Activated naive CD4-positive, alpha-beta T cell treated with Interleukin-2 at 50 U/mL for 16 hours (primary cell): ENCODE data around the gene CIART.
"Not testable (repeated sequence)": the region's sequence is repeated elsewhere in the genome, so short reads cannot be mapped to it uniquely, and the experiment has no call there.

Experiments used
- DNase-seq: peaks from one replicate; pipeline ENCODE4 v3.0.0-alpha.2; 2020

Gene CIART, protein sequence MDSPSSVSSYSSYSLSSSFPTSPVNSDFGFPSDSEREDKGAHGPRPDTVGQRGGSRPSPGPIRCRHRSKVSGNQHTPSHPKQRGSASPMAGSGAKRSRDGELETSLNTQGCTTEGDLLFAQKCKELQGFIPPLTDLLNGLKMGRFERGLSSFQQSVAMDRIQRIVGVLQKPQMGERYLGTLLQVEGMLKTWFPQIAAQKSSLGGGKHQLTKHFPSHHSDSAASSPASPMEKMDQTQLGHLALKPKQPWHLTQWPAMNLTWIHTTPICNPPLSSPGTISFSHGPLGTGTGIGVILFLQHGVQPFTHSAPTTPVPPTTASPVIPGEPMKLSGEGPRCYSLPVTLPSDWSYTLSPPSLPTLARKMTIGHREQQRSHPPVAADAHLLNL

DNA sequence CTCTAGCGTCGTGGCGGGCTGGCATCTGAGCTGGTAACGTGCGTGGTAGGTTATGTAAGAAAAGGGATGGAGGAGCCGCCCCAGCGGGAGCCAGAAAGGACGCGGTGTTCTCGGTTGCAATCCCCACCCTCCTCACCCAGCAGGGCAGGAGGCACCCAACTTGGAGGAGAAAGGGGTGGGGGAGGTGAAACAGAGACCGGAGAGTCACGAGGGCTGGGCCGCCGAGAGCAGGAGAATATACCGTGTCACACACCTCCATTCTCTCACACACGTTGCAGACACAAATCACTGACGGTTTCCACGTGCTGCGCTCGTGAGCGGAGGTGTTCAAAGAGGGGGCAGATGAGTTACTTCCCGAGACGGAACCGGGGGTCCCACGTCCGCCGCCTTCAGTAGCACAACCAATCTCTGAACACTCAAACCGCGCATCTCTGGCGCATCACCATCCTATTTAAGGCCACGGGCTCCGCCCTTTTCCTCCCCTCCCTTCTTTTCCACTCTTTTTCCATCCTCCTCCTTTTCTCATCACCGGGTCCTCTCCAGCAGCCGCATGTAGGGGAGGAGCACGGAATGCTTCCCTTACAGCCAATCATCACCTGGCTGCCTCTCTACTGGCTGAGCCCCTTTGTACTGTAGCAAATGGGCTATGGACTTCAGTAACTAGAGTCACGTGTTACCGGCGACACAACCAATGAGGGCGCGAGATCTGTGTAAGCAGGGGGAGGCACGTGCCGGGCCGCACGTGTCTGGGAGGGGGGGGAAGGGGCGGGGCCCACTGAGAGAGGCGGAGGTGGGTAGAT is at the start of gene CIART:
TSS of gene CIART (plus strand) at position 797 of the 800 bp plus-strand sequence. CDS start 714 bp downstream, outside the sequence.
- peak; percentile 78 for DNase-seq

DNA sequence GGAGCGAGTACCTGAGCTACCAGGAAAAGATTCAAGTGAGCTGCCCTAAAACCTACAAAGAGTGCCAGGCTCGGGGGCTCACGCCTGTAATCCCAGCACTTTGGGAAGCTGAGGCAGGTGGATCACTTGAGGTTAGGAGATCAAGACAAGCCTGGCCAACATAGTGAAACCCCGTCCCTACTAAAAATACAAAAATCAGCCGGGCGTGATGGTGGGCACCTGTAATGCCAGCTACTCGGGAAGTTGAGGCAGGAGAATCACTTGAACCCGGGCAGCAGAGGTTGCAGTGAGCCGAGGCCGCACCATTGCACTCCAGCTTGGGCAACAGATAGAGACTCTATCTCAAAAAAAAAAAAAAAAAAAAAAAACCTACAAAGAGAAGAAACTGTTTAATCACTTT is 49.4 kb upstream of the CIART start:
- DNase-seq: not testable (repeated sequence)

DNA sequence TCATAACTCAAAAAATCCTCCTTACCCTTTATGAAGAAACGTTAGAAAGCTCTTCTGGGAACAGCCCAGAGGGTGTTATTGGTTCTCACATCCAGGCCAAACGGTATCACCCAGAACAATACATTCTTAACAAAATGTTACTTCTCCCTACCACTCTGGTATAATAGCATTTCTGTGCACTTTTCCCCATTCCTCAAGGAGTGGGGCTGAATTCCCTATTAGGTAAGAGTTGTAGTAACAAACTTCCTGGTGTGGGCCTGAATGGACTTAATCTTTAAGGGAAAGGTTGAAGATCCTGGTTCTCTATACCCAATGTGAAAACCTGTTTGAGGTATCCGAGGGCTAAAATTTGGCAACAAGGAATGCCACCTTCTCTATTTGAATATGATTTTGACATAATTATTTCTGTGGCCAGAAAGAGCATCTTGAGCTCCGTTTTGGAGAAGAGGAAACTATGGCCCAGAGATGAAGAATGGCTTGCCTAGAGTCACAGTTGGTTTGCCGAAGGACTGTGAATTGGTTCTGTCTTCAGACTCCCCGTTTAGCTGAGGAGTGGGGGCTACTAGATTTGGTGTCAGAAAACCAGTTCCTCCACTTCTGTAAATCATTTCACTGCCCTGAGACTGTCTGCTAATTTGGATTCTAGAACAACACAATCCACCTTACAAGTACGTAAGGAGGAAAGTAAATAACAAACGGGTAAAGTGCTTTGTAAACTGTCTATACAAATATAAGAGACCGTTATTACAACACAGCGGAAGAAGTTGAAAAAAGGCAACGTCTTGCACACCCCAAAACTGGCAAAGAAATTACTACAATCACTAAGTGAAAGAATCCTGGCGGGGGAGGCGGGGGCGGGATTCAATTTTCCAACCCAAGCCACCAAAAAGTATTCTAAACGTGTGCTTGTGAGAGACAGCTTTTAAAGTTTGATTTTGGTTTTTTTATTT is 48.7 kb upstream of the CIART start:
- DNase-seq: peak; percentile 72

DNA sequence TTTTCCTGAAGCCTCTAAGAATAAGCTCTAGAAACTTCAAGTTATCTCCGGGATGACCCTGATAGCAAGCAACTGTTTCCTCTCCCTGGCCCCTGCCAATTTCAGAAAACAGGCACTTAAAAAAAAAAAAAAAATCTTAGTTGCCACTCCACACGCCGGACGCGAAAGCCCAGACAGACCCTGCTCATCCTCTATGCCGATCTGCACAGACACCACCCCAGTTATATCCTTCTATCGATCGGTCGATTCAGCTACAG is 48.1 kb upstream of the CIART start:
- DNase-seq: no peak

- peak; percentile 91 for DNase-seq
Measured at GRCh38 chr1:150234566-150235293, 47.6 kb upstream of the CIART start.

DNA sequence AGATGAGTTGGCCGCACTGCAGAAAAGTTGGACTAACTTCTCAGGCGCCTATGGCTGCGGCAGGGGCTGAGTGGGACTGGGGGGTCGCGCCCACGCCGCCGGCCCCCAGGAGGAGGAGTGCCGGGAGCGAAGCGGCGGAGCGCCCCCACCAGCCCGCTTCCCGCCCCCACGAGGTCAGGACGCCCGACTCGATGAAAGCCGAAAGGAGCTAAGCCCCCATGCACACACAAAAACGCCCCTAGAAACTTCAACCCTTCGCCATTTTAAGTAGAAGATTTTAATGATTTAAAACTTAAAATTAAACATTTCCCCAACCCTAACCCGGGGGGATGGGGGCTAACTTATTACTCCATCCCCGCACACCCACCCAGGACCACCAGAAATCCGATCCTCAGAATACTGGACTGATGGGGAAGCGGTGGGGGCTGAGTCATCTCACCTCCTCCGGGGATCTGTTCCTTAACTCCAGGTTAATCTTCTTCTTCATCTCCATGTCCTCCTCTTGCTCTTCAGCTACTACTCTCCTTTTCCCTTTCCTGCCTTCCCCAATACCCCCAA is 47.0 kb upstream of the CIART start:
- DNase-seq: peak; percentile 38

- peak; percentile 94 for DNase-seq
Measured at GRCh38 chr1:150235852-150236613, 46.3 kb upstream of the CIART start, which contains the start of gene ANP32E. TSS of gene ANP32E (minus strand) at chr1:150236112. CDS start at chr1:150235786, 326 bp downstream.

DNA sequence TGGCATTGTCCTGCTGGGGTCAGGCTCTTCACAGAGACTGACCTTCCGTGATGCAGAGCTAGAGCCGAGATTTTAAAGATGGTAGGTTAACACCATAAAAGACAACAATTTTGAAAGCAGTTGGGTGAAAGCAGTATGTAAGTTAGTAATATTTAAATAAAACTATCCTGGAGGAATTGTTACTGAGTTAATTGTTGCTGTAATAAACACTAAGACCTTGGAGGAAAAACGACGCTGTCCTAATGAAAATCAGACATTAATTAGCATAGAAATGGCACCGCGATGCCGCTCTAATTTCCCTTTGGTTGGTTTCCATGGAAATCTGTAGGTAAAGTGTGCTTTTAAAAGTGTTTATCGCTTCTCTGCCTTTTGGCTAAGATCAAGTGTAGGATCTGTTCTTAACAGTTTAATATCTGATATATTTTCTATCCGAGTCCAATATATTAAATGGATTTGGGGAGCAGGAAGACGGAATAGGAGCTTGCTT is 45.7 kb upstream of the CIART start:
- no peak for DNase-seq

DNA sequence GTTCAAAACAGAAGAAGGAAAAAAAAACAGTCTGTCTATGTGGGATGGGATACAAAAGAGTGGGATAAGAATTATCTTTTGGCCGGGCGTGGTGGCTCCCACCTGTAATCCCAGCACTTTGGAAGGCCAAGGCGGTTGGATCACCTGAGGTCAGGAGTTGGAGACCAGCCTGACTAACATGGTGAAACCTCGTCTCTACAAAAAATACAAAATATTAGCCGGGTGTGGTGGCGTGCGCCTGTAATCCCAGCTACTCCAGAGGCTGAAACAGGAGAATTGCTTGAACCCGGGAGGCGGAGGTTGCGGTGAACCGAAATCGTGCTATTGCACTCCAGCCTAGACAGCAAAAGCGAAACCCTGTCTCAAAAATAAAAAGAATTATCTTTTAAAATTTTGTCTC is 45.2 kb upstream of the CIART start:
- not testable (repeated sequence) for DNase-seq

GRCh38 chr1:150237746-150238145 is 44.6 kb upstream of the CIART start:
- no peak for DNase-seq

GRCh38 chr1:150243003-150243402 is 39.4 kb upstream of the CIART start:
- no peak for DNase-seq

- no peak for DNase-seq
Measured at GRCh38 chr1:150249936-150250335, 32.4 kb upstream of the CIART start.

GRCh38 chr1:150256198-150256553 is 26.2 kb upstream of the CIART start:
- DNase-seq: no peak

- no peak for DNase-seq
Measured at GRCh38 chr1:150256554-150257341, 25.6 kb upstream of the CIART start.

DNA sequence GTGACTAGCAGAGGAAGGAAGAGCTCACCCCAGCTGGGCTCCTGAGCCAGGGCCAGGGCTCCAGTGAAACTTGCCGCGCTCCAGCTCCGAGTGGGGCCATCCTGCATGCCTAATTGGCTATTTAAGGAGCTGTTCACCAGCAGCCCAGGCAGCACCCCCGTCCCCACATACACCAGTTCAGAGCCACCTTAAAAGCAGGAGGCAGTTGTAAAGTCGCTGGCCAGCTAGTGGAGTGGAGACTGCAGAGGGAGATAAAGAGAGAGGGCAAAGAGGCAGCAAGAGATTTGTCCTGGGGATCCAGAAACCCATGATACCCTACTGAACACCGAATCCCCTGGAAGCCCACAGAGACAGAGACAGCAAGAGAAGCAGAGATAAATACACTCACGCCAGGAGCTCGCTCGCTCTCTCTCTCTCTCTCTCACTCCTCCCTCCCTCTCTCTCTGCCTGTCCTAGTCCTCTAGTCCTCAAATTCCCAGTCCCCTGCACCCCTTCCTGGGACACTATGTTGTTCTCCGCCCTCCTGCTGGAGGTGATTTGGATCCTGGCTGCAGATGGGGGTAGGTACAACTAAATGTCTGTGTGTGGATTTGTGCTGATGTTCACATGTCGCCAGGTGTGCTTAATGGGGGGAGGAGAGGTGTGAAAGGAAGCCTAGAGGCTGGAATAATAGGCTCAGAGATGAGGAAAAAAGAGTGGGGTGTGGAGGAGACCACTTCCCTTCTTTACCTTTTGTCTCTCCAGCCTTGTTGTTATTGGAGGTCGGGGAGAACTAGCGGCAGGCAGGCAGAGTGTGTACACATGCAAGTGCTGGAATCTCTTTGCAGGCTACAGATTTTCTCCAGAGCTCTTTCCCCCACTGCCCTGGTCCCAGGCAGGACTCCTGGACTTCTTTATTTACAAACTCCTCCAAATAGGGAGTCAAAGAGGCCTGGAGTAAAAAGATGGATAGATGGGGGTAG is 24.4 kb upstream of the CIART start, which contains the start of gene CA14:
TSS of gene CA14 (plus strand) at position 151 of the 962 bp plus-strand sequence. CDS start at position 506, 355 bp downstream.
- DNase-seq: no peak

- no peak for DNase-seq
Measured at GRCh38 chr1:150259217-150259616, 23.1 kb upstream of the CIART start.

DNA sequence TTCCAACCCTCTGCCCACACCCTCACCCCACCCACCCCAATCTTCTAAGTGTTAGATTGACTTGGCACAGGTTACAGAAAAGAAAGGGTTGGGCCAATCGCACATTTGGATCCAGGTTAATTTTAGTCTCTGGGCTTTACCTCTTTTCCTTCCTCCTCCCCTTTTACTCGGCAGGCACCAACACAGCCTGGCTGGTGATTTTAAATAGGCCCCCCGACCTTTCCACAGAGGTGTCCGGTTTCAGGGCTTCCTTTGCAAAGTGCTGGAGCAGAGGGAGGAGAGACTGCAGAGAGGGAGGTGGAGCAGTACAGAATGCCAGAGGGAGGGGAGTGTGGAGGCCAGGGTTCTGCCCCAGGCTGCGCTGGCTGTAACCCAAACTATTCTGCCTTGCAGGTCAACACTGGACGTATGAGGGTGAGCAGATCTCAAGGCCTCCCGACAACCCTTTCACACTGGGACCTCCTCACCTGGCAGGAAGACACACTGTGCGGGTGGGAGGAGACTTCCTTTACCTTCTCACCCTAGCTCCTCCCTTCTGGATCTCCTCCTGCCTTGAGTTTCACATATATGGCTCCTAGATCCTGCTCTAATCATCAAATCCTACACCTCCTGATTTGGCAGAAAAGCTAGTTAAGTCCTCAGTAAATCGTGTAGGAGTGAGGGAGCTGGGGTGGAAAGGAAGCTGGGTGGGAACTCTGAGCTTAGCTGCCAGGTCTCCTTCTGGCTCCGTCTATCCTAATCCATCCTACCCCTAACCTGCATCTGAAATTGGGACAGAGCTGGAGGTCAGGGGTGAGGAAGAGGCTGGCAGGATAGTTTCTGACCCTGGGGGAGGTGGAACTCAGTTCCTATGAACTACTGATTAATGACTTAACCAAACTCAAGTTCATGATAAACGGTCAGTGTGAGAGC is 22.3 kb upstream of the CIART start:
- DNase-seq: no peak

- DNase-seq: no peak
Measured at GRCh38 chr1:150261367-150261766, 21.0 kb upstream of the CIART start.
